GM12873 (cell line): ENCODE measurements around the gene ZNF438.

Experiments
- CTCF ChIP-seq: IDR thresholded peaks from 2 replicates; pipeline ENCODE4 v1.5.1; 2012; ENCODE audit warnings: low read depth, mild to moderate bottlenecking, moderate library complexity, low read length, control low read depth; ENCODE audit not compliant: insufficient read depth; ENCODE audit errors: missing control alignments

ZNF438 gene

GRCh38 chr10:31037749-31038148, 6.1 kb upstream of the ZNF438 start:
- no peak for TF ChIP-seq CTCF

DNA sequence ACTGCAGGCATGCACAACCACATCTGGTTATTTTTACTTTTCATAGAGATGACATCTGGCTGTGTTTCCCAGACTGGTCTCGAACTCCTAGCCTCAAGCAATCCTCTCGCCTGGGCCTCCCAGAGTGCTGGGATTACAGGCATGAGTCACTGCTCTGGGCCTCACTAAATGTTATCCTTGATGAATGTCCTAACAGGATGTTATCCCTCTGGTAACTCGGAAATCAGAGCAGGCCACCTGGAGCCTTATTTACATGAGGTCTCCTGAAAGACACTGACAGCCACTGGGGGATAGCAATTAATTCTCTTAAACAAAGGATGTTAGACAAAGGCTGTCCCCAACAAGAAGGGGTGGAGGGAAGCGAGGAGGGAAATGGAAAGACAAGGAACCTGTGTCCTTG, 4.5 kb upstream of the ZNF438 start:
- TF ChIP-seq CTCF, result no peak

- TF ChIP-seq CTCF, result no peak
Observed at GRCh38 chr10:31035266-31035798, 3.7 kb upstream of the ZNF438 start.

GRCh38 chr10:31034098-31034909, 2.6 kb upstream of the ZNF438 start:
- no peak for TF ChIP-seq CTCF

DNA sequence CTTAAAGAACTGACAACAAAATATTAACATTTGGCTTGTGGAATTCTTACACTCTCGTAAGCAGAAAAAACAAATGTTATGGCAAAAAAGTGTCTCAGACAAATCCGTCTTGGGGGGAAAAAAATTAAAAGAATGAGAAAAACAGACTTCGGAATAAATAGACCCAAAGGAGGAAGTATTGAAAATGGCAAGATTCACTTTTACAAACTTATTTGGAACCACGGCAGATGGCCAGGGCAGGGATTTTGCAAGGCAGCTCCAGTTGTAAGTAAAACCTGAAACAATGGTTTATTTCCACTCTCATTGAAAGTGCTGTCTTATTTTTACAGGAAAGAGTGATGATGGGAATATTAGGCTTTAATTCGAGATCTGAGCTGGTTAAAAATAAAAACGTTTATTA, 1.5 kb upstream of the ZNF438 start:
- TF ChIP-seq CTCF, result no peak

- peak; percentile 3 for TF ChIP-seq CTCF
Observed at GRCh38 chr10:31032258-31033132, 830 bp upstream of the ZNF438 start.

- no peak for TF ChIP-seq CTCF
Observed at GRCh38 chr10:31031205-31031557, 484 bp downstream of the ZNF438 start.
